Left kidney (tissue), 2 donors: Measurements from ENCODE around the gene FGF8. TPM values are rescaled to one million over a fixed set of nuclear protein-coding genes. Genes with fewer than 3 reads are reported as not detected.

Source experiments
- DNase-seq: peaks from one replicate; pipeline ENCODE4 v3.0.0-alpha.2; 2013
- polyA plus RNA-seq: library from polyadenylated mRNA; unstranded; fragments of 120-200 nt; gene quantifications from one replicate; pipeline ENCODE4 v1.2.1, GENCODE V29; 2013; ENCODE audit not compliant: insufficient read length

The FGF8 gene
- polyA plus RNA-seq, 1 donor, result 7.1 TPM

DNA sequence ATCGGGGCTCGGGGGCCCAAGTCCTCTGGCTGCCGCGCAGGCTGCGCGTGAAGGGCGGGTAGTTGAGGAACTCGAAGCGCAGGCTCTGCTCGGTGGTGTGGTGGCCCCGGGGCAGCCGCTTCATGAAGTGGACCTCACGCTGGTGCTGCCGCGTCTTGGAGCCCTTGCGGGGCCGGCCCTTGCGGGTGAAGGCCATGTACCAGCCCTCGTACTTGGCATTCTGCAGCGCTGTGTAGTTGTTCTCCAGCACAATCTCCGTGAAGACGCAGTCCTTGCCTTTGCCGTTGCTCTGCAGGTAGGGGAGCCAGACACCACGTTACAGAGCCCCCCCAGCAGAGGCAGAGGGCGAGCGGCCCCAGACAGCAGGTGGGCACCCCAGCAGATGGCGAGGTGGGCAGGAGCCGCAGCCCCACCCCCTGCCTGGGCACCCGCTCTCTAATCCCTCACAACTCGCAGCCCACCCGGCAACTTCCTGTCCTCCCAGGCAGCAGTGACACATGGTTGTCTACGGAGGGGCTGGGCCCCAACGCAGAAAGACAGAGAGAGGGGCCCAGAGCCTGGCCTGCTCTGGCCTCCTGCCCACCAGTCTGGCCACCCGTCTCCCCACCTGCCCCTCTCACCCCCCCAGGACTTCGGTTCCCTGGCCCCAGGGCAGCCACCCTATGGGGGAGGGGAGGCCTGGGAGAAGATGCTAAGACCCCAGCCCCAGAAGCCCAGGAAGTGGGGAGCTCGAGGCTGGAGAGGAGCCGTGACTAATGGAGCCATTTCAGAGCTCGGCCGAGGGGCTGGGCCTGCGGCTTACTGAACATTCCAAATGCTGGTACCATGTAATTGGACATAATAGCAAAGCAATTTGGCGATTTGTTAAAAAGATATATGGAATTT is 5.3 kb downstream of the FGF8 start:
- DNase-seq, result no peak

DNA sequence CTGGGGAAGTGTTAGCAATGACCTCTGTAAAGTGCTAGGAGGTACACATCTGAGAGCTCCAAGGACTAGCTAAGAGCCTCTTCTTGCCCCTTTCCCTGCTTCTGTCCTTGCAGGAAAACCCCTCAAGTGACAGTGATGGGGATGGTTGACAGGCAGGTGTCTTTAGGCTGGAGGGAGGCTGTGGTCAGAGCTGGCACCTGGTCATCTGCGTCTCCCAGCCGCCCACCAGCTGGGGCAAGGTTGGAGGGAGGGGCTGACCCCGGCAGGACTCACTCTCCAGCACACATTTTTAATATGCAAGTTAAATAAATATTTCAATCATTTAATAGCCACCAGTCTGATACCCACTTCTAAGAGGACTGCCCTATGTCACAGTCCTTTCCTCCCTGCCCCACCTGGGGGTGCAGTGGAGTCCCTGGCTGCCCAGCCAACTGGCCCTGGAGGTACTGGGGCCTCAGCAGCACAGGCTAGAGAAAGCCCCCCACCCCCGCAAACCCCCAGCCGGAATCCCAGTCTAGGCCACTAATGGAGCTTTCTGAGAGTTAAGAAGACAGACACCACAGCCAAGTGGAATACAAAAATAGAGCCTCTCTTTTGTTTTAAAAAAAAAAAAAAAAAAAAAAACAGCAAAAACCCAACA is 6.3 kb downstream of the FGF8 start:
- no peak for DNase-seq

DNA sequence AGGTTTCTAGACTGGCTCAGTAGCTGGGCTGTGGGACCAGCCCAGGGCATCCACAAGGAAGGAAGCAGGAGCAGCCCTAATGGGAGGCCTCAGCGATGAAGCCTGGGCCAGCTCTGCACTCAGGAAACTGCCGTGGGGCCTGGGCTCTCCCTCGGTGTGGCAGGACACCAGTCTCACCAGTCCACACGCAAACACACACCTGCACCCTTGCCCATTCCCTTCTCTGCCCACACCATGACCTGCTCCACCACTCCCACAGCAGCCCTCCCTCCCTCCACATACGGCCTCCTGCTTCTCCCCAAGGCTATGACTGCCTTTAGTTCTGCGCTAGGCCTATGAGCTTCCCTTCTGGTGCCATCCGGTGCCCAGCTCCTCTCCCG is 7.1 kb downstream of the FGF8 start:
- no peak for DNase-seq

DNA sequence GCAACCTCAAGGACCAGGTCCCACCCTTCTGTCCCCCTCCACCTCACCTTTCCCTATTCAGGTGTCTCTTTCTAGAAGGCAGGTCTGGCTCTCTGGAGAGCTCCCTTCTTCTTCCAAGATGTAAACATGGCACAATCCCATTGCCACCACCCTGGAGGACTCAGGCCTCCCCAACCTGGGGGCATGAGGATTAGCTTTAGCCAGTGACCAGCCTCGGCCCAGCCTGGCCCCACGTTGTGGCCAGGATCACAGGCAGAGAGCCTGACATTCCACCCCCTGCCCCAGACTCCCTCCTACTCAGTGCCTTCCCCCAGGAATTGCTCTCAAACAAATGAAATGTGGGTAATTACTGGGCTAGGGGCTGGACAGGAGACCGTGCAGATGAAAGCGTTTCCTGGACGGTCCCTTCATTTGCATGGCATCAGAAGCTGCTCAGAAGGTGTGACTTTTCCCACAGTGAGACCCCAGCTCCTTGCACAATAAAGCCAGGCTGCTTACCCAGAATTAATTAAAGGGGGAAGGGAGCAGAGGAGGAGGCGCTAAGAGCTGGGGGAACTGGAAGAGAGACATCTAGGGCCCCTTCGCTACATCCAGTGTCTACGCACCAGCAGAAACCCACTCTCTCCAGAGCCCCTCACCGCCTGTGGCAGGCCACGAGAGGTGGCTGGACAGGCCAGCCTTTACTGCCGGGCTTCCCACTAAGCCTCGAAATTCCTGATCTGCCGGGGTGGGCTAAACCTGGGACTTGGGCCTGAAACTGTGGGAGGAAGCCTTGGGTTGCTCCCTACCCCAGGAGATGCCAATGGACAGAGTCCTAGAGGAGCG is 7.7 kb downstream of the FGF8 start:
- DNase-seq, result no peak

DNA sequence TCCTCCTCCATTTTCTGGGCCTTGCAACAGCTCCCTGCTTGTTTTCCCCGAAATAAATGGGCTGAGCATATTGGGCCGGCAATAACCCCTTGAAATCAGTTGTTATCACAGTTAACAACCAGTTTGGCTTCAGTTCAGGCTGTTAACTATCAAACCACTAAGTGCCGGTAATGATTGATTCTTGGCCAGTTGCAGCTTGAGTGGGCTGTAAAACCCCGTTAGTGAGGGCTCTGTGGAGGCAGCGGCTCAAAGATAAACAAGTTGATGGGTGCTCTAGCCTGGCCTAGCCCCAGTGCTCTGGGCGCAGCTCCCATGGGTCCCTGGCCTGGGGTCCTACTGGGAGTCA is 8.3 kb downstream of the FGF8 start:
- DNase-seq, result no peak

DNA sequence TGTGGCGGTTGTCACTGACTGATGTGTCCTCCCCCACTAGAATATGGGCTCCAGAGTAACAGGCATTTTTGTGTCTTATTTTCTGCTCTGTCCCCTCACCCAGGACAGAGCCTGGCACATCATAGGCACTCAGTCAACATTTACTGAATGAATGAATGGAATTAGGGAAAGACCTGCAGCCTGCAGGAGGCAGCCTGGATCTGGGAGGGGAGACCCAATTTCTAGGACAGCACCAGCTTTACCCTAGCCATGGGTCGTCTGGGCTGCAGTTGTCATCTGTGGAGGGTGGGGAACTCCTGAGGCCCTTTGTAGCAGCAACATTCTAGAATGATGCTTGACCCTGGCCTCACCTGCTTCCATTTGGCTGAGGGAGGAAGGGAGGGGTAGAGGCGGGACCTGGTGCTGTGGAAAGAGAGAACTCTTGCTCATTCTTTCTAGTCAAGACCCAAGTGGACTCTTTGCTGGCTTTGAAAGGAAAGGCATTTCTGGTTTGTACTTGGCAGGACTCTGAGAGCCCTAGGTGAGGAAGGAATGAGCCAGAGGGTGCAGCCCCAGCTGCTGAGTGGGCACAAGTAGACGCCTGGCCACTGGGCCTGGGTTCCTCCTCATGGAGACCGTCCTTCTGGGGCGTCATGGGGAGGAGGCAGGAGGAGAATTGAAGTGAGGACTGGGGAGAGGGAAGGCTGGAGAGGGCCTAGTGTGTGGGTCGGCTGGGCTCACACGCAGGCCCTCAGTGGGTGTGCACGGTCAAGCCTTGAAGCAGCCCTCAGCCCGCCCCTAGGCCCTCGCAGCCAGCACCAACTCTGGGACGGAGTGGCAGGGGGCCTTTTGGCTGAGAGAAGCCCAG is 8.9 kb downstream of the FGF8 start:
- no peak for DNase-seq

DNA sequence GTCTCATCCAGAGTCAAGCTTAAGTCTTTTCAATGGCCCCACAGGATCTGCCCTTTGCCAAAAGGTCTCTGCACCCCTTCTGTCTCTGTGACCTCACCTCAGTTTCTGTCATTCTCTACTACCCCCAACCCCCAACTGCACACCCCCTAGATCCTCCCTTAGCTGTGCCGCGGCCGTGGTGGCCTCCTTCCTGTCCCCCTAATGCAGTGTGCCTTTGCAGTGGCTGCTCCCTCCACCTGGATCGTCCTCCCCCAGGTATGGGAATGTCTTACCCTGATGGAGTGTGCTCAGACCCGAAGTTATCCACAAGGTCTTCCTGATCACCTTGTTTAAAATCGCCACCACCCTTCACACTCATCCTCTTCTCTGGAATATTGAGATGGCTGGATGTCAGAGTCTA is 9.6 kb downstream of the FGF8 start:
- no peak for DNase-seq

DNA sequence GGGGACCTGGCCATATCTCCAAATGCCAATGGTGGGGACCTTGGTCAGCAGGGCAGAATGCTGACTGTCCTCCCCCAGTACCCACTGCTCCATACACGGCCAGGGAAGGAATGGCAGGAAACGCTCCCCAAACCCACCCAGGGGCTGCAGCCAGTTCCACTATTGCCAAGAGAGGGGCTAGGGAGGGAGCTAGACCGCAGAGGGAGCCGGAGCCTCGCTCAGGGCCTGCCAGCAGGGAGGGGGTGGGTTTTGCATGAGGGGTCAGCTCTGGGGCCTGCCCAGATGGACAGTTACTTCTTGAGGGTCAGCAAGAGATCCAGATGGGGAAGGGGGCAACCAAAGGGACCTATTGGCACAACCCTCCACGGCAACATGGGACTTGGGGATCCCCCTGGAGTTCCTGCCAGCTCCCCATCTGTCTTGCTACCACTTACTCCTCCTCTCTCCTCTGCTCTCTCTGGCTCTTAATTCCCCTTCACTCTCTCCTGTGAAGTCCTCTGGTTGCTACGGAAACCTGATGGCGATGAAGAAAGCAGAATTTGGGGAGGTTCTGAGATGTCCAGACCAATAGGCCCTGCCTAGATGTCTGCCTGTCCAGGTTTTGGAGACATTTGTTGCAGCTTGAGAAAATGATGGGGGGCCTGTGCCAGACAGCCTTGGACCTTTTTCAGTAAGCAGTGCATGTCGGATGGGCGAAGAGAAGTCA is 12.6 kb downstream of the FGF8 start:
- no peak for DNase-seq

DNA sequence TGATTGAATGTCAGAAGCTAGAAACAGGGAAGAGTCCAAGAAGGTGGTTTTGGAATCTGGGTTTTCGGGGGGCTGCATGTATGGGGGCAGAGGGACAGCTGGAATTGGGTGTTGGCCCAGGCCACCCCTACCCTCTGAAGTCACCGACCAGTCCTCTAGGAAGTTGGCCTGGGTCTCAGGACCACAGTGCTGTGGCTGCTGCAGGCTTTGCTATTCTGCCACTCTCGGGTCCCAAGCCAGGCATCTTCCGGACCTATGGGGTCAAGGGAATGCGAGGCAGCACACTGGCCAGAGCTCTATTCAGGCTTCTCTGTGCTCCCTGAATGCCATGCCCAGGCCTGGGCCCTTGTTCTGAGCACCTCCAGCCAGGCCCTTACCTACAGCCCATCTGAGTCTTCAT is 13.2 kb downstream of the FGF8 start:
- DNase-seq, result no peak

DNA sequence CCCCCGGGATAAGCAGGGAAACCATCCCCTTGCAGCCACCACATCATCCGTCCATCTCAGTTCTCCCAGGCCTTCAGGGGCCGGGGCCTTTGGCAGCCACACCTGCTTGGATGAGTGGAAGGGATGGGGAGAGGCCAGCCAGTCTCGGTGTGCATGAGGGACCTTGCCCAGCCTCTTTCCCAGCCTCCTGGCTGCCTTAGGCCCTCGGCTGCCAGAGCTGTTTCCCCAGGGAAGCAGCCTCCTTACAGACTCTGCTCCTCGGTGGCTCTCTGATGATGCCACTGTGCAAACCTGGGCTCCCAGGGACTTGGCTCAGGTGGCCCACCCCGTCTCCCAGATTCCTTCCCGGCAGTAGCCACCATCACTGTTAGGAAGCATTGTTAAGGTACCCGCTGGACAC is 14.7 kb downstream of the FGF8 start:
- DNase-seq, result no peak

DNA sequence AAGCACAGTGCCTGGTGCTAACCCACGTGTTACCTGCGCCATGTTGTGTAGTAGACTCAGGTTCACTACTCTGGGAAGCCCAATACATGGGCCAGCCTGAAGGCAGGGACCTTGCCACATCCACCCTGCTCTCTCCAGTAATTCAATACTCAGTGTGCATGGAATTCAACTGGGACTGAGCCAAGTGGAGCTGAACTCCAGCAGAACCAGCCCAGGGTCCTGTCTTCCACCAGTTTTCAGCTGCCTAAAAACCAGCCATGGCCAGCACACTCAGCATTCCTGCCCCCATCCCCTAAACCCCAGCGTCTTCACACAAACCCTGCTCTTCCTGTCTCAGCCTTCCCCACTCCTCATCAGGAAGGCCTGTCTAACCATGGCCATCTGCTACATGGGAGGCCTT is 15.4 kb downstream of the FGF8 start:
- DNase-seq, result no peak

DNA sequence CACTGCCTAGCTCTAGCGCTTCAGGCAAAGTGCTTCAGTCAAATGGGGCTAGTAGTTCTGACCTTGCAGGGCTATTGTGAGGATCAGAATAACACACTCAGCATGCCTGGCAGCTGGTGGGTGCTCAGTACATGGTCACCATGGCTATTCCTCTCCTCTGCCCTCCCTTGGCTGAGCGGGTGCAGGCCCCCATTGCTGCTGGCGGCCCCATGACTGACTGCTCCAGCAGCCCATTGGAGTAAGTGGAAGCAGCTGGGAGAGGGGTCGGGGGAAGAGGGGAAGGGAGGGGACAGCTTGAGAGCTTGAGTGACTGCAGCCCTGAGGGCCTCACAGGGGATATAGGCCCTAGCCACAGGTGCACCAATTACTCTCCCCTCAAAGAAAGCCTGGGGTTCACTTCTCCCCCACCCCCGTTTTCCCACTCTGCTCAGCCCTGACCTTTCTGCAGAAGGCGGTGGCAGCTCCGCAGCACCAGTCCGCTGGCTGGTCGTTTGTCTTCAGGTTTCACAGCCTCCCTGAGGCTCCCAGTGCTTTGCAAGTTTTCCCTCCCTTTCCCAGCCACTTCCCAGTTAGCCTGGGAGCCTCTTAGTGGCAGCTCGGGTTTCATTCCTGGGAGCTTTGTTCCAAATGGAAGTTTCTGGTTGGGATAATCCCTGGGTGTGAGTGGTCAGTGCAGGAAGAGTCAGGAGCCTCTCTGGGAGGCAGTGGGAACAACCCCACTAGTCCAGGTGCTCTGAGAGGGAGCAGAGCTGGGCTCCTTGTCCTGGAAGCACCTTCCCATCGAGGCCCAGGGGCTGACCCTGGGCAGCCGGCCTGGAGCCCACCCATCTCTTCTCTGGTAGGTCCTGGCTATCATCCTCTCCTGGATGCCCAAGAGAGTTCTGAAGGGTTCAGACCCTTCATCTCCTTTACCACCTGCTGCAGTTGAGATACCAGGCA is 16.3 kb downstream of the FGF8 start:
- DNase-seq, result no peak

DNA sequence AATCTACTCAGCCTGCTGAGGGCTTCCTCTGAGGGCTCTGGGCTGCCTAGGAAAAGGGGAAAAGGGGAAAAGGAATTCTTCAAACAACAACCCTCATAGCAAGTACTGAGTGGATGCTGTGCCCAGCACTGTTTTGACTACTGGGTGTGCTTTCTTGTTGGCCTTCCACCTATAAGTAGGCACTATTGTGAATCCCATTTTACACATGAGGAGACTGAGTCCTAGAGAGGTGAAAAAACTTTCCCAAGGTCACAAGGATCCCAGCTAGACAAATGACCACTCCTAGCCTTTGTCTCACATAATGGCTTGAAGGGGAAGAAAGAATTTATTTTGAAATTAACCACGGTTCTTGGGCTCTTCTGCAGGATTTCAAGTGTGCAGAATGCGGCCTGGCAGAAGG is 17.1 kb downstream of the FGF8 start:
- DNase-seq, result no peak

DNA sequence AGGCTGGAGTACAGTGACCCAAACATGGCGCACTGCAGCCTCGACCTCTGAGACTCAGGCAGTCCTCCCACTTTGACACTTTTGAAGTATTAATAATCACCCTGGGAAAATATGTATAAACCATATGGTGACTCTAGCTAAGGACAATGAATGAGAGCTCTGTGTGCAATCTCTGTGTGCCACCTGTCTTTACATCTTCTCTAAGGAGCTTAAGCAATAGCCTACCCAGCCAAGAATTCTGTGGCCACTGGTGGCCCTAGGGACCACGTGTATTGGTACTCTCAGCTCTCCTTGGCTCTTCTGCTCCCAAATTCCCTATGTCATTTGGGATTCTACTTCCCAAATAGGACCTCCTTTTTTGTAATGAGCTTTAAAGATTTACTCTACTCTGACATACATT is 23.7 kb downstream of the FGF8 start:
- DNase-seq, result no peak

DNA sequence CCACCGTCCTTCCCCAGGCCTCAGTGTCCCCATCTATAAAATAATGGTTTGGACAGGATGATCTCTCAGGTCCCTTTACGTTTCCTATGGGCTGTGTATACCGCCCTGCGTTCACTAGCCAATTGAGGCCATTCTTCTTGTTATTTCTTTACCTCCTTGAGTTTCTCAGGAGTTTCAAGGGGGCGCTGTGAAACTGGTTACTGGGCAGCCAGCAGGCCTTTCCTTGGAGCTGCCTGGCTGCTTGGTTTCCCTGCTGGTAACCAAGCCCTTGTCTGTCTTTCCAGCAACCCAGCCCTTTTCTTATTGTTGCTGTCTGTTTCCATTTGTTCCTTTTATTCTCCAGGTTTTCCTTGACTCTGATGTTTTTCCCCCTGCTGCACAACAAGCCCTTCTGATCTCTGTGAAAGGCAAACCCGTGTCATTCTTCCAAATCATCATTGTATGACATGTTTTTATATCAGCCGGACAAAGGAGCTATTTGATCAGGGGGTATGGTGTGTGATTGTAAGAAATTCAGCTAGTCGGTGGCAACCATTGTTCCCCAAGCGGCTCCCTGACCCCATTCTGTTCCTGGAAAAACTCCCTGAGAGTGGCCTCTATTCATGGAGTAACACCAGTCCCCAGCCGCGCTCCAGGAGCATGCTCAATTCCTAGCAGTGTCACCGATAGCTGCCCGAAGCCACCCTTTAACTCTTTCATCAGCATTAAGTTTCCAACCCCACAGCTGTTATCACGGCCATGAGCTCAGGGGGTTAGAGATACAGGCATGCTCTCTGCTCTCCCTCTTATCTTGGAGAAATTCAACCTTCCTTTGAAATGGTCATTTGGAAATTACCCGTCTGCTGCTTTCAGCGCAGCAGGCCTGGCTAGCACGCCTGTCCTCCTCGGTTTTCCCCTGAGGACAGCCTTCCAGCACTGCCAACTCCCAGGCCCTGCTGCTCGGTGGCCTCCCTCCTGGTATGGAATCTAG is 26.6 kb downstream of the FGF8 start:
- DNase-seq, result no peak

DNA sequence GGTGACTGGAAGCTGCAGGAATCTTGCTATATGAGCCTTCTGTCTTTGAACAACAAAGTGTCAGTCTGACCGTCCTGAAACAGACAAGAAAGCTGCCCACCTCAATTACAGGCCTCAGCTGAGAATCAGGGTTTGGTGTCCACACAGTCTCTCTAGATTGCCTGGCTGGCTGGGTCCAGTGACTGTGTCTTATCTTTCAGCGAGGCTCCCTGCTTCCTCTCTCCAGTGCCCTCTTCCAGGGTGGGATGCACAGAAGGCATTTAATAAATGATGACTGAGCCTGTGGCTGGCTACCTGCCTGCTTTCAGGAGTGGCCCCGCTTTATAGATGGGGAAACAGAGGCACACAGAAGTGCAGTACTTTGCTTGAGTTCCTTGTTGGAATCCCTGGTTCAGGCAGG is 27.4 kb downstream of the FGF8 start:
- DNase-seq, result no peak

DNA sequence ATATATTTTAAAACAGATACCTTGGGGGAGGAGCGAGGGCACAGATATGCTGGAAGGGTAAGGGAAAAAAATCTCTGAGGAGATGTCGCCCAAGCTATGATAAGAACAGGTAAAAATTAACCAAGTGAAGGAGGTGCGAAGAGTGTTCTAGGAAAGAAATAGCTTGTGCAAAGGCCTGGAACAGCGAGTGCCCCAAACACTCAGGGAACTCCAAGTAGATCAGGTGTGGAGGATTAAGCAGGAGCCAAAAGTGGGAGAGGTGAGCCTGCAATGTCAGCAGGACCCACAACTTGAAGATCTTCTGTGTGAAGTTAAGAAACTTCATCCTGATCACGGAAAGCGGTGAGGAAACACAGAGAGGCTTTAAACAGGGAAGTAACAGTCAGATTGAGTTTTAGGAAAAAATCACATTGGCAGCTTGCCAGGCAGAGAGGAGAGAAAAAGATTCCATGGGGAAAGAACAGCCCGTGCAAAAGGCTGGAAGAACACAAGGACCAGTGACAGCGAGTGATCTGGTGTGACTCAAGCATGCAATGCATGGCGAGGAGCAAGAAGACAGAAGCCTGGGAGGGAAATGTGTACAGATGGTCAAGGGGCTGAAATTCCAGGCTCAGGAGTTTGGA is 30.7 kb downstream of the FGF8 start:
- no peak for DNase-seq

DNA sequence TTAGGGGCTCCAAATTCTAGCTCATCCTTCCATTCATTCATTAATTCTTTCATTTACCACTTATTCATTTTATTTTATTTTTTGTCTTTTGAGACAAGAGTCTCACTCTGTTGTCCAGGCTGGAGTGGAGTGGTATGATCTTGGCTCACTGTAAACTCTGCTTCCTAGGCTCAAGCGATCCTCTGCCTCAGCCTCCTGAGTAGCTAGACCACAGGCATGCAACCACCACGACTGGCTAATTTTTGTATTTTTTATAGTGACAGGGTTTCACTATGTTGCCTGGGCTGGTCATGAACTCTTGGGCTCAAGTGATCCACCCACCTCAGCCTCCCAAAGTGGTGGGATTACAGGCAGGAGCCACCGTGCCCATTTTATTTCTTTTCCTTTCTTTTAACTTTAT is 31.6 kb downstream of the FGF8 start:
- no peak for DNase-seq

DNA sequence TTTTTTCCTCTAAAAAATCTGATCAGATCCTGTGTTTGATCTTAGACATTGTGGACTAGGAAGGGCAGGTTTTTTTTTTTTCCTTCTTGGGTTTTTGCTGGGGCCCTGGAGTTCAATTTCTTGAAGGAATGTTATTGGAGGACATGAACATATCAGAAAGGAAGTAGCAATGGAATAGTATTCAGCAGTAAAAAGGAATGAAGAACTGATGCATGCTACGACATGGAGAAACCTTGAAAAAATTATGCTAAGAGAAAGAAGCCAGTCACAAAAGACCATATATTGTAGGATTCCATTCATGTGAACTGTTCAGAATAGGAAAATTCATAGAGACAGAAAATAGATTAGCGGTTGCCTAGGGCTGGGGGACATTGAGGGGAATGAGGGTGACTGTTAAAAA is 34.0 kb downstream of the FGF8 start:
- DNase-seq, result no peak
